Lower leg skin (tissue), 4 donors: Measurements from ENCODE around the gene ZDHHC14. TPM values are rescaled to one million over a fixed set of nuclear protein-coding genes. Genes with fewer than 3 reads are reported as not detected.

Experiments used
- DNase-seq, 2 donors: peaks; one replicate each; pipeline ENCODE4 v3.0.0-alpha.2; 2019; ENCODE audit warnings: low spot score in 2 of 2
- H3K4me3 ChIP-seq: fragments of 200-600 bp; sonication (generic); 2 replicates; pipeline ENCODE4 v1.5.1; 2017; ENCODE audit warnings: mild to moderate bottlenecking, low read depth; ENCODE audit not compliant: poor library complexity, severe bottlenecking
- CTCF ChIP-seq, 3 donors: fragments of 450-650 bp; IDR thresholded peaks; one replicate each; pipeline ENCODE4 v1.5.1; 2016; ENCODE audit warnings: antibody characterized with exemption in 3 of 3, mild to moderate bottlenecking in 3 of 3, moderate library complexity in 2 of 3
- POLR2A ChIP-seq, 2 donors: fragments of 450-650 bp; IDR thresholded peaks; one replicate each; pipeline ENCODE4 v1.6.1; 2016 to 2017; ENCODE audit warnings: antibody characterized with exemption in 2 of 2, mild to moderate bottlenecking in 1 of 2, moderate library complexity in 1 of 2
- WGBS, 2 donors: methylation state at CpG; one replicate each; pipeline ENCODE4 v1.1.5; 2018; 5-methylcytosine and 5-hydroxymethylcytosine counted together
- intact Hi-C: fragments of 100-400 bp; cut with DNase I; formaldehyde crosslinking; loops from one replicate; pipeline ENCODE4 v1.15.0; 2023; ENCODE audit warnings: low total_unique reads
- total RNA-seq, 4 donors: library from RNA; depleted of rRNA; stranded (reverse); fragments of >200 nt; gene quantifications; one replicate each; pipeline ENCODE4 v1.1.0, GENCODE V29; 2016

Gene ZDHHC14
- total RNA-seq, 4 donors from 2014 or later: 4.5 to 8.3 (median 6.1) TPM

GRCh38 chr6:157641837-157642236, 260.8 kb downstream of the ZDHHC14 start:
- TF ChIP-seq POLR2A (IDR thresholded peaks at IDR 0.05) (no peak), CTCF (IDR thresholded peaks at IDR 0.05) (no peak)
- H3K4me3 ChIP-seq: no peak overlapping the region
- no peak for DNase-seq
- 95 to 96% methylated on average over 2 of the region's 2 CpGs for WGBS, 2 donors
- intact Hi-C loops: no loop called here

- DNase-seq: no peak
Measured at GRCh38 chr6:157642736-157643135, 261.7 kb downstream of the ZDHHC14 start.

GRCh38 chr6:157644043-157644810, 263.2 kb downstream of the ZDHHC14 start:
- WGBS, 2 donors: 61 to 69% methylated on average over 13 of the region's 13 CpGs
- no peak overlapping the region for H3K4me3 ChIP-seq
- TF ChIP-seq CTCF (IDR thresholded peaks at IDR 0.05) (no peak), POLR2A (IDR thresholded peaks at IDR 0.05) (no peak)
- DNase-seq: no peak
- intact Hi-C loops: no loop called here

More at GRCh38 chr6:157642736-157643135, 261.7 kb downstream of the ZDHHC14 start:
- TF ChIP-seq CTCF (IDR thresholded peaks at IDR 0.05) (no peak), POLR2A (IDR thresholded peaks at IDR 0.05) (no peak)
- WGBS, 2 donors: 92 to 100% methylated on average over 3 of the region's 3 CpGs
- H3K4me3 ChIP-seq: no peak overlapping the region
- intact Hi-C loops: no loop called here

- intact Hi-C loops: no loop called here
- 83 to 84% methylated on average over 20 of the region's 20 CpGs for WGBS, 2 donors
- no peak for TF ChIP-seq CTCF (IDR thresholded peaks at IDR 0.05)
- no peak for TF ChIP-seq POLR2A (IDR thresholded peaks at IDR 0.05)
- DNase-seq: no peak
- no peak overlapping the region for H3K4me3 ChIP-seq
Measured at GRCh38 chr6:157645201-157645795, 264.3 kb downstream of the ZDHHC14 start.

- 85 to 90% methylated on average over 13 of the region's 13 CpGs for WGBS, 2 donors
- no peak for DNase-seq
- no peak overlapping the region for H3K4me3 ChIP-seq
- TF ChIP-seq POLR2A (IDR thresholded peaks at IDR 0.05): no peak
- TF ChIP-seq CTCF (IDR thresholded peaks at IDR 0.05): no peak
- intact Hi-C loops: no loop called here
Measured at GRCh38 chr6:157646012-157646411, 265.0 kb downstream of the ZDHHC14 start.
